IPS-18a (cell line): ENCODE measurements around the gene DRC1.

Experiments used
- H3K27ac ChIP-seq: one replicate; pipeline ENCODE4 v1.5.1; 2013; ENCODE audit warnings: low read length
- H3K27me3 ChIP-seq: one replicate; pipeline ENCODE4 v1.6.1; 2013; ENCODE audit warnings: mild to moderate bottlenecking, low read length; ENCODE audit not compliant: control insufficient read depth, insufficient read depth
- H3K36me3 ChIP-seq: one replicate; pipeline ENCODE4 v1.6.1; 2013; ENCODE audit warnings: low read depth, low read length; ENCODE audit not compliant: control insufficient read depth
- H3K4me1 ChIP-seq: one replicate; pipeline ENCODE4 v1.6.1; 2013; ENCODE audit warnings: low read depth, low read length; ENCODE audit not compliant: control insufficient read depth
- H3K4me3 ChIP-seq: one replicate; pipeline ENCODE4 v1.5.1; 2013; ENCODE audit warnings: low read length
- H3K9ac ChIP-seq: one replicate; pipeline ENCODE4 v1.6.1; 2013; ENCODE audit warnings: mild to moderate bottlenecking, low read length, moderate library complexity
- H3K9me3 ChIP-seq: one replicate; pipeline ENCODE4 v1.6.1; 2013; ENCODE audit warnings: low read depth, low read length; ENCODE audit not compliant: control insufficient read depth

The DRC1 gene

GRCh38 chr2:26450031-26450635 is 48.4 kb downstream of the DRC1 start:
- Histone ChIP-seq H3K27ac (no peak overlapping the region), H3K9ac (no peak overlapping the region), H3K4me3 (no peak overlapping the region), H3K4me1 (no peaks in the 10 kb centered on the region), H3K9me3 (no peaks in the 10 kb centered on the region), H3K36me3 (no peaks in the 10 kb centered on the region), H3K27me3 (no peaks in the 10 kb centered on the region)

DNA sequence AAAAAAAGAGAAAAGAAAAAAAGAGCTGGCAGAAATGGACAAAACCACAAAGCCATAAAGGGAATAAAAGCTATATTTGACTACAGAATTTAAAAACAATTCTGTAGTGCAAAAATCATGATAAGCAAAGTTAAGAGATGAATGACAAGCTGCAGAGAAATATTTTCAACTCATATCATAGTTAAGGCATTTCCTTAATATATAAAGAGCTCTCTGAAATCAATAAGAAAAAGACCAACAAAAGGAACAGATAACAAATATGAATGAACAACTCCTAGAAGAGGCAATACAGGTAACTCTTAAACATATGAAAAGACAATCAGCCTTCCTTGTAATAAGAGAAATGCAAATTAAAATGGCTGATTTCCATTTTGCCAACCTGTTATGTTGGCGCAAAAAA is 50.0 kb downstream of the DRC1 start:
- Histone ChIP-seq H3K27ac (no peak overlapping the region), H3K36me3 (no peaks in the 10 kb centered on the region), H3K9me3 (no peaks in the 10 kb centered on the region), H3K4me3 (no peak overlapping the region), H3K4me1 (no peaks in the 10 kb centered on the region), H3K9ac (no peak overlapping the region), H3K27me3 (no peaks in the 10 kb centered on the region)

GRCh38 chr2:26453421-26454329 is 52.0 kb downstream of the DRC1 start:
- Histone ChIP-seq H3K9me3 (no peaks in the 10 kb centered on the region), H3K36me3 (no peaks in the 10 kb centered on the region), H3K27me3 (no peaks in the 10 kb centered on the region), H3K4me3 (no peak overlapping the region), H3K9ac (no peak overlapping the region), H3K27ac (no peak overlapping the region), H3K4me1 (no peaks in the 10 kb centered on the region)

DNA sequence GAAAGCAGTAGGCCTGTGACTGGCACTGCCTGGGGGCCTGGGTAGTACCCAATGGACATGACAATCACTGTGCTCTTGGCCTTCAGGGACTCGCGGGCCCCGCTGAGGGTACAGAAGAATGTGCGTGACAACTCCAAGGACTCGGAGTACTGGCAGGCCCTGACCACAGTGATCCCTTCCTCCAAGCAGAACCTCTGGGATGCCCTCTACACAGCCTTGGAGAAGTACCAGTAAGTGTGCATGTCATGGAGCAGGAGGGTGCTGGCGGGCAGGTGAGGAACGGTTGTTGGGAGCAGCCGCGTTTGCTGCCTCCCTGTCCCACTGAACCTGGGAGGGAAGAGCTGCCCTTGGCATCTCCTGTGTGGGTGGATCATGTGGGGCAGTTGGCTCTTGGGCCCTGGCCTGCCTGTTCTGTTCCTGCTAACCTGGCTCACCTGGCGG is 52.9 kb downstream of the DRC1 start:
- no peak overlapping the region for H3K9ac ChIP-seq
- no peak overlapping the region for H3K4me3 ChIP-seq
- H3K27me3 ChIP-seq: no peaks in the 10 kb centered on the region
- no peaks in the 10 kb centered on the region for H3K9me3 ChIP-seq
- H3K4me1 ChIP-seq: no peaks in the 10 kb centered on the region
- no peak overlapping the region for H3K27ac ChIP-seq
- H3K36me3 ChIP-seq: no peaks in the 10 kb centered on the region

GRCh38 chr2:26455037-26455669 is 53.4 kb downstream of the DRC1 start:
- Histone ChIP-seq H3K27ac (no peak overlapping the region), H3K4me3 (no peak overlapping the region), H3K36me3 (no peaks in the 10 kb centered on the region), H3K4me1 (no peaks in the 10 kb centered on the region), H3K9me3 (no peaks in the 10 kb centered on the region), H3K9ac (no peak overlapping the region), H3K27me3 (no peaks in the 10 kb centered on the region)

GRCh38 chr2:26455670-26456439 is 54.1 kb downstream of the DRC1 start:
- Histone ChIP-seq H3K27me3 (no peaks in the 10 kb centered on the region), H3K9me3 (no peaks in the 10 kb centered on the region), H3K36me3 (no peaks in the 10 kb centered on the region), H3K4me3 (no peak overlapping the region), H3K27ac (no peak overlapping the region), H3K9ac (no peak overlapping the region), H3K4me1 (no peaks in the 10 kb centered on the region)

DNA sequence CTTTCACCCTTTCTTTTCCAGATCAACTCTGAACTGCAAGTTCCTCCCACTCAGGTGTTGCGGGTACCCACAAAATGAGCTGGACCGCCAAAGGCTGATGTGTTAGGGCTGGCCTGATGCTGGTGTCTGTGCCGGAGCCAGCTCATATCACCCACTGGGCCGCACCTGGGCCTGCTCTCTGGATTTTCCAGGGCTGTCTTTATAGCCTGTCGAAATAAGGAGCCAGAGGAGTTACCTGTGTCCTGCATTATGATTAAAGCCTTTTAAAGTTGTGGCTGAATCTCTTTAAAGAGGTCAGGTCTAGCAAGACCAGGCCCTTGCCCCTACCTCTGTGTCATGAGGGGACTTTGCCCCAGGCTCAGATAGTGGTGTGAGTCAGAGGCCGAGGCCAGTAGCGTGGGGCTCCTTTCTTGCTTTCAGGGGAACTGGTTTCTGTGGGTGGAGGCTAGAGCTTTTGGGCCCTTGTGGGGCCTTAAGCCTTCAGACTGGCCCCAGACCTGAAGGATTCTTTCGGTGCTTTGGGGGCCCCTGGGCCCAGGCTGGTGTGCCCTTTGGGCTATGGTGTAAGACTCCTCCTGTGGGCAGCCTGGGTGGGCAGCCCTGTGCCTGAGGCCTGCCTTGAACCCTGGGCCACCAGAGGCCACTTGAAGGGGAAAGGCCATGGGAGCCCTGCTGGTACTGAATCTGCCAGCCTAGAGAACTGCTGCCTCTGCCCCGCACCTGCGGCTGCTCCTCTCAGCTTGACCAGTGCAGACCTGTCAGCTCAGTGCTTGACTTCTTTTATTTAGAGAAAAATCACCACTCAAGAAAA is 54.9 kb downstream of the DRC1 start:
- Histone ChIP-seq H3K27ac (no peak overlapping the region), H3K27me3 (no peaks in the 10 kb centered on the region), H3K36me3 (no peaks in the 10 kb centered on the region), H3K9me3 (no peaks in the 10 kb centered on the region), H3K4me1 (no peaks in the 10 kb centered on the region), H3K9ac (no peak overlapping the region), H3K4me3 (no peak overlapping the region)

GRCh38 chr2:26457251-26457666 is 55.5 kb downstream of the DRC1 start:
- Histone ChIP-seq H3K9ac (no peak overlapping the region), H3K4me1 (peaks cover under 1% of the 10 kb centered on the region), H3K4me3 (no peak overlapping the region), H3K9me3 (no peaks in the 10 kb centered on the region), H3K27me3 (no peaks in the 10 kb centered on the region), H3K36me3 (no peaks in the 10 kb centered on the region), H3K27ac (no peak overlapping the region)

DNA sequence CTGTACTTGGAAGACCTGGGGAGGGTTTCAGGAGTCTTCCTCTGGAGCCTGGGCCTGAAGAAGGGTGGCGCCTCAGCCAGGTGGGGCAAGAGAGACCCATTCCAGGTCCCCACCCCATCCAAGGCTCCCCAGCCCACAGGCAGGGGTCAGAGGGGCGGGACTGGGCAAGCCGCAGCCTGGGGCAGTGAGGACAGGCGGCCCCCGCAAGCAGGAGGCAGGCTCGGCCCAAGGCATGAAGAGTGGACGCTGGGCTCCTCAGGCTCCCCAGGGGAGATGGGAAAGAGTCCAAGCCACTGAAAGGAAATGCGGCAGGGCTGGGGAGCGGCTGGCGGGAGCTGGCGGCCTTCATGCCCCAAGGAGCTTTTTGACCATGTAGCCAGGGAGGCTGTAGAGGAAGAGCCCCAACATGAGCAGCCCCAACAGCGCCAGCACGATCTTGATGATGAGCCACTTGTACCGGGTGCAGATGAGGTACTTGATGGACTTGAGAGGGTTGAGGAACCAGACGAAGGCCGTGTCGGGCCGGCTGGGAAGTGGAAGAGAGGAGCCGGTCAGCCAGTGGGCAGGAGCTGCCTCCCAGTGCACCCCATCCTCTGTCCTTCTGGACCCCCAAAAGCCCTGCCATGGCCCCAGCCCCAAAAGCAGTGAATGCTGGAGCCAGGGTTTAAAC is 56.1 kb downstream of the DRC1 start:
- Histone ChIP-seq H3K4me3 (no peak overlapping the region), H3K27me3 (no peaks in the 10 kb centered on the region), H3K9ac (no peak overlapping the region), H3K9me3 (no peaks in the 10 kb centered on the region), H3K27ac (no peak overlapping the region), H3K36me3 (no peaks in the 10 kb centered on the region), H3K4me1 (peaks cover 6% of the 10 kb centered on the region)

DNA sequence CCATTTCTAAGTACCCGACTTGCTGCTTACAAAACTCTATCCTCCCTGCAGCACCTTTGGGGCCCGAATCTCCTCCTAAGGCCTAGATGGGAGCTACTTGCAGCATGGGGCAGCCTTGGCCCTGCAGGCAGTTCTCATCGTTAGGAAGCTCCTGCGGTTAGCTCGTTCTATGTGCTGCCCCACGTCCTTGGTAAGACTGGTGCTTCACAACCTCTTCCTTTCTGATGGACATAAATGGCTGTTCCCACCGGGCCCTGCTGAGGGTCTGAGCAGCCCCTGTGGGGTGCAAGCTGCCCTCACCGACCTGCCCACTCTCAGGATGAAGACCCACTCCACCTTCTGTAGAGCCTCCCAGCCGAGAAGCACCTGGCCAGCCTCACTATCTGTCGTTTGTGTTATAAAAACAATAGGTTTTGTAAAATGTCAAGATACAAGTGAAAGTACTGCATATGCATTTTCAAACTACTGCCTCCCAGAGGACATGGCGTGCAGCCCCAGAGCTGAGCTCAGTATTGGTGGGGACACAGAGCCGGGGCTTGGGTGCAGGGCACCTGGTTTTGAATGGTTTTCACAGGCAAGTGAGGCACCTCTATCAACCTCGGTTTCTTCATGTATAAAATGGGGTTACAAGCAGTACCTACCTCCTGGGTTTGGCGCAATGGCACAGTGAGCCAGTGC is 56.8 kb downstream of the DRC1 start:
- Histone ChIP-seq H3K9ac (no peak overlapping the region), H3K4me3 (no peak overlapping the region), H3K9me3 (no peaks in the 10 kb centered on the region), H3K27me3 (no peaks in the 10 kb centered on the region), H3K36me3 (no peaks in the 10 kb centered on the region), H3K4me1 (peaks cover 6% of the 10 kb centered on the region), H3K27ac (no peak overlapping the region)
